Epithelial cell of proximal tubule (primary cell): ENCODE results near the gene ZNF428. TPM values are rescaled to one million over a fixed set of nuclear protein-coding genes. Genes with fewer than 3 reads are reported as not detected.

Source experiments
- DNase-seq: peaks from one replicate; pipeline ENCODE4 v3.0.0-alpha.2; 2011; ENCODE audit warnings: low read depth
- H3K4me3 ChIP-seq: 2 replicates; pipeline ENCODE4 v1.5.1; 2011; ENCODE audit warnings: low read depth, mild to moderate bottlenecking, low read length
- total RNA-seq: library from RNA; depleted of rRNA; stranded (reverse); fragments of >200 nt; gene quantifications from 2 replicates; pipeline ENCODE4 v1.2.3, GENCODE V29; 2015
- TF ChIP-seq, protein P1 (sequence below): conservative IDR thresholded peaks from 2 replicates; pipeline ENCODE4 v1.5.1; 2012; ENCODE audit warnings: low read depth, mild to moderate bottlenecking, low read length

The ZNF428 gene
- total RNA-seq, 1 donor from 2014 or later, result 60.7 TPM

GRCh38 chr19:43625918-43626579 is 6.6 kb upstream of the ZNF428 start:
- no peak overlapping the region for H3K4me3 ChIP-seq
- DNase-seq, result no peak
- TF ChIP-seq, protein P1, sequence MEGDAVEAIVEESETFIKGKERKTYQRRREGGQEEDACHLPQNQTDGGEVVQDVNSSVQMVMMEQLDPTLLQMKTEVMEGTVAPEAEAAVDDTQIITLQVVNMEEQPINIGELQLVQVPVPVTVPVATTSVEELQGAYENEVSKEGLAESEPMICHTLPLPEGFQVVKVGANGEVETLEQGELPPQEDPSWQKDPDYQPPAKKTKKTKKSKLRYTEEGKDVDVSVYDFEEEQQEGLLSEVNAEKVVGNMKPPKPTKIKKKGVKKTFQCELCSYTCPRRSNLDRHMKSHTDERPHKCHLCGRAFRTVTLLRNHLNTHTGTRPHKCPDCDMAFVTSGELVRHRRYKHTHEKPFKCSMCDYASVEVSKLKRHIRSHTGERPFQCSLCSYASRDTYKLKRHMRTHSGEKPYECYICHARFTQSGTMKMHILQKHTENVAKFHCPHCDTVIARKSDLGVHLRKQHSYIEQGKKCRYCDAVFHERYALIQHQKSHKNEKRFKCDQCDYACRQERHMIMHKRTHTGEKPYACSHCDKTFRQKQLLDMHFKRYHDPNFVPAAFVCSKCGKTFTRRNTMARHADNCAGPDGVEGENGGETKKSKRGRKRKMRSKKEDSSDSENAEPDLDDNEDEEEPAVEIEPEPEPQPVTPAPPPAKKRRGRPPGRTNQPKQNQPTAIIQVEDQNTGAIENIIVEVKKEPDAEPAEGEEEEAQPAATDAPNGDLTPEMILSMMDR, result no peak

GRCh38 chr19:43624933-43625332 is 5.5 kb upstream of the ZNF428 start:
- TF ChIP-seq, protein P1, result no peak
- DNase-seq, result no peak
- H3K4me3 ChIP-seq, result no peak overlapping the region

GRCh38 chr19:43623889-43624670 is 4.7 kb upstream of the ZNF428 start:
- TF ChIP-seq, protein P1, result no peak
- H3K4me3 ChIP-seq, result no peak overlapping the region
- no peak for DNase-seq

- no peak overlapping the region for H3K4me3 ChIP-seq
- no peak for DNase-seq
- TF ChIP-seq, protein P1, result no peak
These were observed 3.5 kb upstream of the ZNF428 start for GRCh38 chr19:43622956-43623355.

DNA sequence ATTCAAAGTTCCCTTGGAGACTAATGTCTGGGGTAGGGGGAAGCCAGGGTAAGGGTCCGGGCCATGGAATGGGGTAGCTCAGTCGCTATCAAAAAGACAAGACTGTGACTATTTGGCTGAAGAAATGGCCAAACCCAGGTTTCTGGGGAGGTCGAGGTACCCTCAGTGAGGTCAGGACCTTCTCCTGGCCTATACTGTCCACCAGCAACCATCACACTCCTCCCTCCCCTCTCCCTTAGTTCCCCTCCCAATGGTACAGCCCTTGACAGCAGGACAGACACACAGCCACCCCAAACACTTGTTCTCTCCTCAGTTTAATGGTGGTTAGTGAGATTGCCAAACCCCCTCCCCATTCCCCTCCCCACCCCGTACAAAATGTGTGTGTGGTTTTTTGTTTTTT is 2.6 kb upstream of the ZNF428 start:
- no peak for DNase-seq
- H3K4me3 ChIP-seq, result no peak overlapping the region
- TF ChIP-seq, protein P1, result no peak

GRCh38 chr19:43620061-43621001 is 902 bp upstream of the ZNF428 start:
- H3K4me3 ChIP-seq, result peak overlapping the region; percentile 84
- DNase-seq, result no peak
- TF ChIP-seq, protein P1, result no peak
